GM08714 (cell line): Measurements from ENCODE around the gene HOMEZ.
A peak's percentile ranks its signal among the peaks of the same experiment; 100 is the strongest.

Experiments used
- H3K4me3 ChIP-seq: fragments of 200-500 bp; sonication (Bioruptor generic); 2 replicates; pipeline ENCODE4 v1.5.1; 2014; ENCODE audit warnings: mild to moderate bottlenecking, low read length, inconsistent platforms
- ZNF274 ChIP-seq: IDR thresholded peaks from 2 replicates; pipeline ENCODE4 v1.6.1; 2012; ENCODE audit warnings: mild to moderate bottlenecking, low read depth, low read length

HOMEZ gene

GRCh38 chr14:23301288-23301968 lies 15.5 kb upstream of the HOMEZ start:
- no peak for TF ChIP-seq ZNF274
- peak overlapping the region; percentile 95; the same call in 1 of the 2 replicates for H3K4me3 ChIP-seq

GRCh38 chr14:23300687-23301223 lies 14.8 kb upstream of the HOMEZ start:
- TF ChIP-seq ZNF274 = no peak
- peak overlapping the region; percentile 95 for H3K4me3 ChIP-seq

GRCh38 chr14:23299986-23300686 lies 14.2 kb upstream of the HOMEZ start:
- H3K4me3 ChIP-seq = peak overlapping the region; percentile 95
- TF ChIP-seq ZNF274 = no peak

- H3K4me3 ChIP-seq = no peak overlapping the region
- no peak for TF ChIP-seq ZNF274
Measured at GRCh38 chr14:23299211-23299957, 13.5 kb upstream of the HOMEZ start.

GRCh38 chr14:23297611-23298277 lies 11.8 kb upstream of the HOMEZ start:
- TF ChIP-seq ZNF274 = no peak
- no peak overlapping the region for H3K4me3 ChIP-seq

- TF ChIP-seq ZNF274 = no peak
- H3K4me3 ChIP-seq = no peak overlapping the region
Measured at GRCh38 chr14:23297096-23297495, 11.2 kb upstream of the HOMEZ start.

- TF ChIP-seq ZNF274 = no peak
- H3K4me3 ChIP-seq = no peak overlapping the region
Measured at GRCh38 chr14:23296012-23296777, 10.3 kb upstream of the HOMEZ start.

GRCh38 chr14:23294734-23295561 lies 9.0 kb upstream of the HOMEZ start:
- H3K4me3 ChIP-seq = no peak overlapping the region
- TF ChIP-seq ZNF274 = no peak

GRCh38 chr14:23286902-23287479 lies 1.1 kb upstream of the HOMEZ start:
- H3K4me3 ChIP-seq = peak overlapping the region; percentile 62
- no peak for TF ChIP-seq ZNF274

- TF ChIP-seq ZNF274 = no peak
- H3K4me3 ChIP-seq = peak overlapping the region; percentile 84
Measured at GRCh38 chr14:23285530-23286019, 357 bp downstream of the HOMEZ start.

GRCh38 chr14:23284654-23285529 lies 1.0 kb downstream of the HOMEZ start:
- no peak for TF ChIP-seq ZNF274
- H3K4me3 ChIP-seq = peak overlapping the region; percentile 84
